Muscle layer of colon (tissue), 2 donors: Measurements from ENCODE around the gene TNIK.

Experiments used
- H3K27ac ChIP-seq: one replicate; pipeline ENCODE4 v1.7.0; 2013; ENCODE audit warnings: low read depth, mild to moderate bottlenecking, low read length, moderate library complexity
- H3K27me3 ChIP-seq, 2 donors: one replicate each; pipeline ENCODE4 v1.7.0; 2013; ENCODE audit warnings: low read length in 2 of 2, mild to moderate bottlenecking in 2 of 2; ENCODE audit not compliant: insufficient read depth in 2 of 2, control insufficient read depth in 1 of 2
- H3K36me3 ChIP-seq: one replicate; pipeline ENCODE4 v1.7.0; 2013; ENCODE audit warnings: mild to moderate bottlenecking, low read length; ENCODE audit not compliant: insufficient read depth
- H3K4me1 ChIP-seq: one replicate; pipeline ENCODE4 v1.7.0; 2013; ENCODE audit warnings: mild to moderate bottlenecking, low read length; ENCODE audit not compliant: insufficient read depth
- H3K4me3 ChIP-seq, 2 donors: one replicate each; pipeline ENCODE4 v1.7.0; 2013; ENCODE audit warnings: low read length in 2 of 2, low read depth in 1 of 2, mild to moderate bottlenecking in 1 of 2, moderate library complexity in 1 of 2
- H3K9ac ChIP-seq: one replicate; pipeline ENCODE4 v1.7.0; 2013; ENCODE audit warnings: low read length
- H3K9me3 ChIP-seq: one replicate; pipeline ENCODE4 v1.7.0; 2013; ENCODE audit warnings: mild to moderate bottlenecking, low read length
- donor health status: abdominal sarcoma.
- donor health status: Adenocarcinoma of cecum.

The TNIK gene

DNA sequence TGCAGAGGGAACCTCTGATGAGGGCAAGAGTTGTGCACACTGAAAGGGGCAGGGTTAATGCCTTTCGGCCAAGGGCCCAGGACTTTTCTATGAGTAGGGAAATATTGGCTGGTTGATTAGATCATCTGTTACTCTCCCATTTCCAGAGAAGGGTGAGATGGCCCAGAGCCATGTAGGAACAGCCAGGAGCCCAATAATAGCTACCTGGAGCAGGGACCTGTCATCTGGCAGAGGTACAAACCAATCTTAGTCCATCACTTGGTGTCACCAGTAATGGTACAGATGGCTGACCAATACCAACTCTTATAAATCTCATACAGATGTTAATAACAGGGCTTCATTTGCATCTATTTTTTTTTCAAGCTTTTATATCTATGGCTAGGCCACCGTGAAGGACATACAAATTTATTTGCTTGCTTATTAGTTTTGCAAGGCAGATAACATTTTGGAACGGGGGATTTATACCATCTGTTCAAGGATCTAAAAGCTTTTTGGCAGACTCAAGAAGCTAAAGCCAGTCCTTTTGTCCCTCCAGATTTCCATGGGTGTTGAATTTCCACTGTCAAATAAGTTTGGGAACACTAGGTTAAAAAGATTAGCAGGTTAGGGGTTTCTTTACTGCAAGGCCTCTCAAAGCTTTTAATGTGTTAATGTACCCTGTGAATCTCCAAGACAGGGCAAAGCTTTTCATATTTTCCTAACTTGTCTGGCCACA lies 79.3 kb downstream of the TNIK start:
- Histone ChIP-seq H3K9me3 (no peaks in the 10 kb centered on the region), H3K36me3 (no peaks in the 10 kb centered on the region), H3K9ac (no peak overlapping the region), H3K27ac (no peak overlapping the region), H3K27me3 (no peaks in the 10 kb centered on the region), H3K4me1 (peaks cover 54% of the 10 kb centered on the region), H3K4me3 (no peak overlapping the region)

DNA sequence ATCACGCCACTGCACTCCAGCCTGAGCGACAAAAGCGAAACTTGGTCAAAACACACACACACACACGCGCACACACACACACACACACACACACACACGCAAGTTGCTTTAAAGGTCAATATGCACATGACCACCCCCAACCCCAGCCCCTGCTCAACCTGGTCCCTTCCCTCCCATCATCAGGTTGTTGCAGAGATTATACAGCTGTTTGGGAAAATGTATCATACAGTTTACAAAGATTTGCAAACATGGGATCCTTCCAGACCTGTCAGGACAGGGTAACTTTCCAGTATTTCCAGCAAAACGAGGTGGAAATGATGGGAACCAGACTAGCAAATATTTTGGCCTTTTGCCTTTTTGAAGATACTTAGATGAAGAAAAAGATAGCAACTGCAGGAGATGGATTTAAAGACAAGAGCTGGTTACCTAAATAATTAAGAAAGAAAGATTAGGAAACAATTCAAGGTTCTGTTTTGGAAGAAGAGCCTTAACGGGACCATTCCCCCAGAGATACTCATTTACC lies 80.2 kb downstream of the TNIK start:
- no peaks in the 10 kb centered on the region for H3K9me3 ChIP-seq
- H3K4me1 ChIP-seq = peaks cover 55% of the 10 kb centered on the region
- H3K9ac ChIP-seq = no peak overlapping the region
- no peaks in the 10 kb centered on the region for H3K36me3 ChIP-seq
- no peaks in the 10 kb centered on the region for H3K27me3 ChIP-seq
- no peak overlapping the region for H3K4me3 ChIP-seq
- no peak overlapping the region for H3K27ac ChIP-seq

DNA sequence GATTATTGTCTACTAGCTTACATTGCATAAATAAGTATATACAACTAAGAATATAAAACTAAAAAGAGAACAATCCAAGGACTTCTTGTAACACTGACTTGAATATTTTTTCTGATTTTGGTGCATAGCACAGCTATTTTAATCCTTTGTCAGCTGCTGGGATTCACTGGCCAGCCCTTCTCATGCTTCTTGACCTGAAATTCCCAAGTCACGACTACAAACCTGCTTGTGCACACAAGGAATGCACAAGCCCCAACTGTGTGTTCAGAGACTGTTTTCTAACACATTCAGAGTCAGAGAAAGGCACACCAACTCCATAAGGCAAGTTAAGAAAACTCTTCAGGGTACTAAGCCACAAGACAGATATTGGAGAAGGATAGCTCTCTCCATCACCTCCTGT lies 80.9 kb downstream of the TNIK start:
- H3K4me1 ChIP-seq = peaks cover 52% of the 10 kb centered on the region
- H3K27ac ChIP-seq = no peak overlapping the region
- no peak overlapping the region for H3K4me3 ChIP-seq
- no peaks in the 10 kb centered on the region for H3K27me3 ChIP-seq
- no peaks in the 10 kb centered on the region for H3K9me3 ChIP-seq
- no peak overlapping the region for H3K9ac ChIP-seq
- H3K36me3 ChIP-seq = no peaks in the 10 kb centered on the region

DNA sequence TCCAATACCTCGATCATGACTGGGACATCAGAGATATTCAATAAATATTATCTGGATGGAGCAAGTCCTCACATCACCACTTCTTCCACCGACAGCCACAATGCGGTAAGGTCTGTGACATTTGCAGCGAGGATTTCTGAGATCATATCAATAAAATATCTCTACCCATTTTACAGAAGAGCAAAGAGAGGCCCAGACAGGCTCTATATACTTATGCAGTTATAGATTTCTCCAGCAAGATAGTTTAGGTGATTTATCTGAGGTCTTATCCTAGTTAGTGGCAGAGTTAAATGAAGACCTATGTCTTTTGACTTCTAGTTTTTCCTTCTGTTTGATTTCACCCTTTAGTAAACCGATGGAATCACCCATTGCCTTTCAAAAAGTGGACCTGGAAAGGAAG lies 81.6 kb downstream of the TNIK start:
- Histone ChIP-seq H3K9ac (no peak overlapping the region), H3K9me3 (no peaks in the 10 kb centered on the region), H3K36me3 (no peaks in the 10 kb centered on the region), H3K4me1 (peaks cover 45% of the 10 kb centered on the region), H3K27ac (no peak overlapping the region), H3K4me3 (no peak overlapping the region), H3K27me3 (no peaks in the 10 kb centered on the region)

DNA sequence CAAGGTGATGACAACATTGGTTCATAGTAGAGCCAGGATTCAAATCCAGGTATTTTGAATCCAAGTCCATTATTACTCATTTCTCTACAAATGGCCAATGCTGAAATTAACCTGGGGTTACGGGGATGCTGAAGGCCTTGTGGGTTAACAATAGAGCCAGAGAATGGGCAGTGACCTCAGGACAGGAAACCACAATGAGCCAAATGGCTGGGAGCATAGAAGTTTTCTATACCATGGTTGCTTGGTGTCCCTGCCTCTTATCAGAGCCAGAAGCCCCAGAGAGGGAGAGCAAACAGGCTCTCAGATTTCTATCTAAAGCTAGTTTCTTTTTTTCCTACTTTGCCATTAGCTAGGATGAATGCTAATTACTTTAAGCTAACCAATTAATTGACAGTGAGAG lies 82.3 kb downstream of the TNIK start:
- no peaks in the 10 kb centered on the region for H3K9me3 ChIP-seq
- H3K4me3 ChIP-seq = no peak overlapping the region
- no peak overlapping the region for H3K27ac ChIP-seq
- H3K36me3 ChIP-seq = no peaks in the 10 kb centered on the region
- no peaks in the 10 kb centered on the region for H3K27me3 ChIP-seq
- H3K9ac ChIP-seq = no peak overlapping the region
- peaks cover 38% of the 10 kb centered on the region for H3K4me1 ChIP-seq

DNA sequence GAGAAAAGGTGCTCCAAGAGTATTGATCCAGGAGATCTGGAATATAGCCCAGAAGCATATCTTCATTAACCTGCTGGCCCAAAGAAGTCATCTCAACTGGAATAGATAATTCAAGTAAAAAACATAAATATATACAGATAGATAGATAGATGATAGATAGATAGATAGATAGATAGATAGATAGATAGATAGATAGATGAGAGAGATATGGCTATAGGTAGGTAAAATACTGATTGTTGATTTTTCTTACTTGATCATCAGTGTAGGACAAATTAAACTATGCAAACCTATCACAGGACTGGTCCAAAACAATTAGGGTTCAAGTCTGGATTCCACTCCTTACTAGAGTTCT lies 83.6 kb downstream of the TNIK start:
- Histone ChIP-seq H3K27ac (no peak overlapping the region), H3K36me3 (no peaks in the 10 kb centered on the region), H3K9ac (no peak overlapping the region), H3K4me1 (peaks cover 35% of the 10 kb centered on the region), H3K27me3 (no peaks in the 10 kb centered on the region), H3K4me3 (no peak overlapping the region), H3K9me3 (no peaks in the 10 kb centered on the region)

DNA sequence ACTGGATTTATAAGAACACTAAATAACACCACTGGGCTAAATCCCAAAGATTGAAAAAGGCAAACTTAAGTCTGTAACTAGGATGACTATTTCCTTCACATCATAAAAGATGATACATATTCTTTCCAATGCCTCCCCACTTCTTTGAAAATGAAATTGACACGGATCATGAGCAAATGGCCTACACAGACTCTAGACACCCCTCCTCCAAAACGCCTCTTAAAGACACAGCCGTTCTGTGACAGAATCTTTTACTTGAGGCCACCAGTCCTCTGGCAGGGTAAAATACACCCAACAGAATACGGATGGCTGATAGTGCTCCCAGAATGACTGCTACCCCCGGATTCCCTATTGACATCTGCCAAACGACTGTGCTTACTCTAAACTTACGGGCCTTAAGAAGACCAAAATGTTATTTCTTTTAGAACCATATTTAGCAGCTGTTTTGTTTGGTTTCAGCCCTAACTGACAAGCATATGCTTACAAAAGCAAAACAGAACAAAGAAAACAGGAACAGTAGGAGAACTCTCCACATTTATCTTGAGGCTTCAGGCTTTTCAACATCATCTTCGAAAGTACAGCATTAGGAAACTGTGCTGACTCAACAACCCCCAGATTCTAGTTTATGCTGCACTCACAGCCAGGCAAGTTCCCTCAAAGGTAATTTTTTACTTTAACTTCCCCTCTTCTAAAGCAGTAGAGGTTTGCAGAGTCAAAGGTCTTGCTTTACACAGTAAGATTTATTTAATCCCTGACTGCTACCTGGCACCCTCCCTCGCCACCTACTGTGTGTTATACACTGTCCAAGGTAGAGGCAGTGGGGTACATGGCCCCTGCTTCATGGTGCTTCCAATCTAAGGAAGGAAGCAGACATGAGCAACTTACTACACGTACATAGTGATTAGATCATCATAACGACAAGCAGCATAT lies 84.3 kb downstream of the TNIK start:
- H3K36me3 ChIP-seq = no peaks in the 10 kb centered on the region
- no peak overlapping the region for H3K9ac ChIP-seq
- no peak overlapping the region for H3K27ac ChIP-seq
- H3K9me3 ChIP-seq = no peaks in the 10 kb centered on the region
- no peaks in the 10 kb centered on the region for H3K27me3 ChIP-seq
- peaks cover 31% of the 10 kb centered on the region for H3K4me1 ChIP-seq
- no peak overlapping the region for H3K4me3 ChIP-seq

DNA sequence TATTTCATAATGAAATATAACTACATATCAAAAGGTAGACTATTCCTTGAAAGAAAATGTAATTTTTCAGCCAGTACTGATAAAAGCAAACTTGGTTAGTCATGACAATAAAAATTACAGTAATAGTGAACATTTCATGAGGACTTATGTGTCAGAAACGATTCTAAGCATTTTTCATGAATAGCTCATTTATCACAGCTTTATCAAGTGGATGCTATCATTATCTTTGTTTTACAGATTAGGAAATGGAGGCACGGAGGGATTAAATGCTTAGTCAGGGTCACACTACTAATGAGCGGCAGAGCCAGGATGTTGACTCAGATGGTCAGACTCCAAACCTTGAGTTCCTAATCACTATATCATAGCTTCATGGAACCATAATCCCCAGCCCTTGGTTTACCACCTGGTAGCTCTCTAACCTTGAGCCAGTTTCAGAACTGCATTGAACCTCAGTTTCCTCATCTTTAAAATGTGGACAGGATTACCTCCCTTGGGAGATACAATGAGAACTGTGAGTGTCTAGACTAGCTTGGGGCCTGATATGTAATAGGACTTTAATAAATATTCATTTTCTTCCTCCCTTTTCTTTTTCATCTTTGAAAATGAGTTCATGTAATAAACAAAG lies 85.4 kb downstream of the TNIK start:
- no peaks in the 10 kb centered on the region for H3K9me3 ChIP-seq
- no peak overlapping the region for H3K9ac ChIP-seq
- H3K4me3 ChIP-seq = no peak overlapping the region
- H3K36me3 ChIP-seq = no peaks in the 10 kb centered on the region
- no peaks in the 10 kb centered on the region for H3K27me3 ChIP-seq
- H3K4me1 ChIP-seq = peaks cover 20% of the 10 kb centered on the region
- H3K27ac ChIP-seq = no peak overlapping the region

DNA sequence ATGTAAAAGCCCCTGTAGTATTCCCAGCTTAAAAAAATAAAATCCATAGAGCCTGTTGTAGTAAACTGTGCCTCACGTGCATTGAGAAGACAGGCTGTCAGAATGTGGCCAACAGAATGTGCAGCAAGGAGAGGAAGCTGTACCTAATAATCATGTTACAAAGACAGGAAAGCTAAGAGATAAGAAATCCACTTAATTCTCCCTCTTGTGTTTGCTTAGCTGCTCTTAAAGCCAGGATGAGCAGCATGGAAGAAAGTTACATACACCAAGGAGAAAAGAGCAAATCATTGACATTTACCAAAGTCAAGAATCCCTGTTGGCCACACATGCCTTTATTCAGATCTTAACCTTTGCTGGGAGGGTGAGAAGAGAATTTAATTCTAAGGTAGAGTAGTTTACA lies 85.9 kb downstream of the TNIK start:
- Histone ChIP-seq H3K36me3 (no peaks in the 10 kb centered on the region), H3K27me3 (no peaks in the 10 kb centered on the region), H3K4me1 (peaks cover 20% of the 10 kb centered on the region), H3K9ac (no peak overlapping the region), H3K4me3 (no peak overlapping the region), H3K9me3 (no peaks in the 10 kb centered on the region), H3K27ac (no peak overlapping the region)

DNA sequence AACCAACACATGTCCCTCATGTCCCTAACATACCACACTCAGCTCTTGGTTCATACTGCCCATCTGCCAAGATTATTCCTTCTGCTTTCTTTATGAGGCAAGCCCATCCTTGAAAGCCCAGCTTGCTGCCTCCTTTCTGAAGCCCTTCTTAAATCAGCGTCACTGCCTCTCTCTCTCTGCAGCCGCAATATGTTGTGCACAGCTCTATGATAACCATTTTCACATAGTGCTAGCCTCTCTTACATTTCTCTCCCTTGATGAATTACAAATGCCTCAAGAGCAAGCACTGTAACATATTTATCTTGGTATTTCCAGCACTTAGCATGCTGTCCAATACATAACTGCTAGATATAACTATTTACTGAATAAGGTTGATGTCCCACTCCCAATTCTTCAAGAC lies 86.5 kb downstream of the TNIK start:
- Histone ChIP-seq H3K9me3 (no peaks in the 10 kb centered on the region), H3K9ac (no peak overlapping the region), H3K4me1 (peaks cover 20% of the 10 kb centered on the region), H3K36me3 (no peaks in the 10 kb centered on the region), H3K27ac (no peak overlapping the region), H3K4me3 (no peak overlapping the region), H3K27me3 (no peaks in the 10 kb centered on the region)

DNA sequence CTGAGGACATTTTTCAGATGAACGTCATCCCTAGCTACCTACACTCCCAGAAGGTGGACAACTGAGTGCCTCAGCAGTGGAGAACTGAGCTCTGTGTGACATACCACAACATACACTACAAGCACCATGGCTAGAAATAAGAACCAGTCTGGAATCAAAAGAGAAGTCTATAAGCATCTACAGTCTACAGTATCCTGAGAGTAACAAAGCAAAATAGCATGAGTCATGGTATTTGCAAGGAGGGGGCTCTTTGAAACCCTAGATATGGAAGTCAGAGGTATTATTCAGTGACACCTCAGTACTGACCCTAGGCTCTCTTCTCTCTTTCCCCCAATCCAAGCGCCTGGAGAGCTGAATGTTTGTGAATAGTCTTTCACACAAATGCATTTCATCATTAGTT lies 87.5 kb downstream of the TNIK start:
- H3K4me3 ChIP-seq = no peak overlapping the region
- peaks cover 16% of the 10 kb centered on the region for H3K4me1 ChIP-seq
- no peaks in the 10 kb centered on the region for H3K9me3 ChIP-seq
- H3K27me3 ChIP-seq = no peaks in the 10 kb centered on the region
- H3K9ac ChIP-seq = no peak overlapping the region
- H3K27ac ChIP-seq = no peak overlapping the region
- H3K36me3 ChIP-seq = no peaks in the 10 kb centered on the region
